ENCODE results near the gene BNIP5. TPM values are rescaled to one million over a fixed set of nuclear protein-coding genes. Genes with fewer than 3 reads are reported as not detected.

Gene BNIP5
- total and polyA plus RNA-seq, 2 of the 13 experiments (the other 11 are each of a cell fraction or from before 2014, with no cell fraction given): not detected

GRCh38 chr6:36313649-36313936 lies 23.1 kb downstream of the BNIP5 start (continued):
- TF ChIP-seq IKZF5 (CRISPR knock-in tag; IDR thresholded peaks at IDR 0.05) (no peak), CCAR2 (optimal IDR thresholded peaks at IDR 0.05; ENCODE audit: low read depth, low read length) (no peak), ZNF264 (CRISPR knock-in tag; IDR thresholded peaks at IDR 0.05) (no peak), DPF2 (CRISPR knock-in tag; IDR thresholded peaks at IDR 0.05; ENCODE audit: borderline replicate concordance, low read depth) (no peak), AGO1 (IDR thresholded peaks at IDR 0.05; ENCODE audit: low read depth, low read length, poor library complexity, severe bottlenecking) (no peak), ZGPAT (CRISPR knock-in tag; IDR thresholded peaks at IDR 0.05) (no peak), ARID2 (CRISPR knock-in tag; IDR thresholded peaks at IDR 0.05; ENCODE audit: borderline replicate concordance) (no peak), PHF8 (CRISPR knock-in tag; IDR thresholded peaks at IDR 0.05) (no peak), CBFB (CRISPR knock-in tag; IDR thresholded peaks at IDR 0.05) (no peak), ZNF557 (CRISPR knock-in tag; IDR thresholded peaks at IDR 0.05) (no peak), SP5 (CRISPR knock-in tag; IDR thresholded peaks at IDR 0.05; ENCODE audit: borderline replicate concordance, low read depth) (no peak)

GRCh38 chr6:36312854-36313648 lies 23.6 kb downstream of the BNIP5 start:
- H3K79me2 ChIP-seq (ENCODE audit: insufficient read depth, low read length): no peaks in the 10 kb centered on the region
- POLR2A ChIA-PET: no interaction called here
- intact Hi-C loops (cut with micrococcal nuclease; ENCODE audit: unreplicated experiment) (no loop called here), in situ Hi-C loops (cut with HindIII; ENCODE audit: extremely low pct_ligation_motif_present, low pct_unique_long_range_greater_than_20kb) (no loop called here)
- H3K4me2 ChIP-seq (ENCODE audit: low read depth, low read length): no peak overlapping the region
- no peaks in the 10 kb centered on the region for H3K36me3 ChIP-seq (replicated peaks in 1 of 2; ENCODE audit: control insufficient read depth in 1 of 2, insufficient read depth in 2 of 2, low read length in 2 of 2)
- no peaks in the 10 kb centered on the region for H4K20me1 ChIP-seq (ENCODE audit: insufficient read depth, low read length)
- FAIRE-seq: no peak
- H2AFZ ChIP-seq (ENCODE audit: low read length): no peak overlapping the region
- peaks cover 6% of the 10 kb centered on the region; the same call in 1 of the 2 replicates for H3K4me1 ChIP-seq (ENCODE audit: insufficient read depth, low read length)
- peaks cover 3 to 47% of the 10 kb centered on the region in 2 experiments; a peak in 3 of 5 replicates for H3K27me3 ChIP-seq (ENCODE audit: control insufficient read depth in 1 of 2, insufficient read depth in 2 of 2, low read length in 2 of 2)
- no TSS peak for BruUV-seq (replicated peaks)
- H3K9ac ChIP-seq (ENCODE audit: insufficient read depth, low read depth, low read length): no peak overlapping the region
- CTCF ChIA-PET (ENCODE audit: low intra/inter-chr PET ratio, low total read pairs): no interaction called here
- 37% methylated on average over 8 of the region's 8 CpGs for WGBS (ENCODE audit: low lambda C conversion rate)
- DNase-seq (ENCODE audit: low spot score): no peak
- H3K9me3 ChIP-seq (ENCODE audit: low read length): no peaks in the 10 kb centered on the region
- ATAC-seq: peak; percentile 19; the same call in 2 of the 3 replicates
- H3K27ac ChIP-seq (ENCODE audit: extremely low read length, insufficient read depth, low read length): no peak overlapping the region
- H3K4me3 ChIP-seq (replicated peaks in 1 of 3; ENCODE audit: insufficient read depth in 1 of 3, low read depth in 2 of 3, low read length in 3 of 3): no peak overlapping the region
- TF ChIP-seq ZNF121 (CRISPR knock-in tag; IDR thresholded peaks at IDR 0.05) (peak; percentile 27; the same call in 1 of the 2 replicates), TAF15 (IDR thresholded peaks at IDR 0.05; ENCODE audit: low read depth, low read length, poor library complexity, severe bottlenecking) (no peak)

All from HepG2 (cell line).